ENCODE results near the gene DEFB131A.
"Not testable (repeated sequence)": the region's sequence is repeated elsewhere in the genome, so short reads cannot be mapped to it uniquely, and the experiment has no call there.

The DEFB131A gene
- long read RNA-seq, result 0 reads

GRCh38 chr4:9444114-9444513, at the start of gene DEFB131A:
TSS of gene DEFB131A (plus strand) at chr4:9444414. CDS start at chr4:9444534, 120 bp downstream.
- not testable (repeated sequence) for H3K27me3 ChIP-seq (ENCODE audit: insufficient read depth, poor library complexity, severe bottlenecking); DNase-seq (ENCODE audit: low read depth in 1 of 2, low spot score in 1 of 2); H3K27ac ChIP-seq (replicated peaks); H3K4me3 ChIP-seq (replicated peaks; ENCODE audit: insufficient read depth, low read length)

GRCh38 chr4:9405774-9406173, 38.4 kb upstream of the DEFB131A start:
- not testable (repeated sequence) for DNase-seq (ENCODE audit: low read depth in 1 of 2, low spot score in 1 of 2); H3K4me3 ChIP-seq (replicated peaks; ENCODE audit: insufficient read depth, low read length); H3K27ac ChIP-seq (replicated peaks); H3K27me3 ChIP-seq (ENCODE audit: insufficient read depth, poor library complexity, severe bottlenecking)

GRCh38 chr4:9406491-9406890, 37.7 kb upstream of the DEFB131A start:
- DNase-seq (ENCODE audit: low read depth in 1 of 2, low spot score in 1 of 2); H3K4me3 ChIP-seq (replicated peaks; ENCODE audit: insufficient read depth, low read length); H3K27me3 ChIP-seq (ENCODE audit: insufficient read depth, poor library complexity, severe bottlenecking); H3K27ac ChIP-seq (replicated peaks): not testable (repeated sequence)

- TF ChIP-seq SPI1 (IDR thresholded peaks at IDR 0.05; ENCODE audit: borderline replicate concordance, low read depth) (no peak), CTCF (IDR thresholded peaks at IDR 0.05; ENCODE audit: insufficient read depth, low read length) (no peak), REST (IDR thresholded peaks at IDR 0.05; ENCODE audit: insufficient replicate concordance, low read depth) (no peak), POLR2AphosphoS5 (IDR thresholded peaks at IDR 0.05; ENCODE audit: low read depth) (no peak), GABPA (IDR thresholded peaks at IDR 0.05; ENCODE audit: low read depth) (no peak)
- Histone ChIP-seq H3K27ac (replicated peaks) (no peak overlapping the region), H3K27me3 (ENCODE audit: insufficient read depth, poor library complexity, severe bottlenecking) (no peaks in the 10 kb centered on the region), H3K4me3 (replicated peaks; ENCODE audit: insufficient read depth, low read length) (no peak overlapping the region)
- no peak for DNase-seq (ENCODE audit: low read depth in 1 of 2, low spot score in 1 of 2)
These were observed 34.4 kb upstream of the DEFB131A start for GRCh38 chr4:9409793-9410192.

GRCh38 chr4:9421884-9422455, 22.2 kb upstream of the DEFB131A start:
- not testable (repeated sequence) for H3K27me3 ChIP-seq (ENCODE audit: insufficient read depth, poor library complexity, severe bottlenecking)

GRCh38 chr4:9425916-9426315, 18.3 kb upstream of the DEFB131A start:
- not testable (repeated sequence) for H3K27ac ChIP-seq (replicated peaks); H3K4me3 ChIP-seq (replicated peaks; ENCODE audit: insufficient read depth, low read length); DNase-seq (ENCODE audit: low read depth in 1 of 2, low spot score in 1 of 2); H3K27me3 ChIP-seq (ENCODE audit: insufficient read depth, poor library complexity, severe bottlenecking)

More at GRCh38 chr4:9421884-9422455, 22.2 kb upstream of the DEFB131A start:
- H3K4me3 ChIP-seq (replicated peaks; ENCODE audit: insufficient read depth, low read length); H3K27ac ChIP-seq (replicated peaks); DNase-seq (ENCODE audit: low read depth in 1 of 2, low spot score in 1 of 2): not testable (repeated sequence)

GRCh38 chr4:9430061-9430460, 14.2 kb upstream of the DEFB131A start:
- not testable (repeated sequence) for H3K27ac ChIP-seq (replicated peaks); H3K4me3 ChIP-seq (replicated peaks; ENCODE audit: insufficient read depth, low read length); DNase-seq (ENCODE audit: low read depth in 1 of 2, low spot score in 1 of 2); H3K27me3 ChIP-seq (ENCODE audit: insufficient read depth, poor library complexity, severe bottlenecking)

- H3K27me3 ChIP-seq (ENCODE audit: insufficient read depth, poor library complexity, severe bottlenecking); DNase-seq (ENCODE audit: low read depth in 1 of 2, low spot score in 1 of 2); H3K4me3 ChIP-seq (replicated peaks; ENCODE audit: insufficient read depth, low read length); H3K27ac ChIP-seq (replicated peaks): not testable (repeated sequence)
These were observed 10.9 kb upstream of the DEFB131A start for GRCh38 chr4:9433320-9433719.

All from HL-60 (cell line).